ENCODE measurements around the gene RPS14. TPM values are rescaled to one million over a fixed set of nuclear protein-coding genes. Genes with fewer than 3 reads are reported as not detected.

RPS14 gene
- polyA plus RNA-seq, 1 experiment, result 2,496 TPM

GRCh38 chr5:150487199-150488061 is 37.9 kb upstream of the RPS14 start:
- TF ChIP-seq CTCF (IDR thresholded peaks at IDR 0.05; ENCODE audit: insufficient read depth, low read depth, low read length), result peak; percentile 26; the same call in 1 of the 2 replicates
- no peak for DNase-seq (ENCODE audit: low read depth)
- Histone ChIP-seq H3K27me3 (ENCODE audit: control insufficient read depth, insufficient read depth, low read length) (no peaks in the 10 kb centered on the region), H3K4me3 (ENCODE audit: low read depth, low read length) (peak overlapping the region; percentile 97), H3K36me3 (ENCODE audit: control insufficient read depth, insufficient read depth, low read length) (peaks cover 2% of the 10 kb centered on the region; the same call in 1 of the 2 replicates)
- CTCF ChIA-PET, result interaction anchor here (0.8 to 4.1 kb wide), 7 partner anchors 17 to 214 kb away, joined by 3 to 12 read pairs (median 5); partner anchors contain the start of gene RBM22
- POLR2A ChIA-PET, result interaction anchor here (0.6 to 0.8 kb wide), 2 partner anchors 17 to 1213 kb away, joined by 3 to 10 read pairs; no protein-coding TSS in a partner anchor

- no peak for DNase-seq (ENCODE audit: low read depth)
- no peak for TF ChIP-seq CTCF (IDR thresholded peaks at IDR 0.05; ENCODE audit: insufficient read depth, low read depth, low read length)
- Histone ChIP-seq H3K27me3 (ENCODE audit: control insufficient read depth, insufficient read depth, low read length) (no peaks in the 10 kb centered on the region), H3K36me3 (ENCODE audit: control insufficient read depth, insufficient read depth, low read length) (no peaks in the 10 kb centered on the region; the same call in 1 of the 2 replicates), H3K4me3 (ENCODE audit: low read depth, low read length) (peak overlapping the region; percentile 97)
- POLR2A ChIA-PET, result interaction anchor here (0.6 to 1.3 kb wide), 2 partner anchors 13 to 1213 kb away, joined by 4 to 10 read pairs; no protein-coding TSS in a partner anchor
- CTCF ChIA-PET, result interaction anchor here (1.0 to 4.1 kb wide), 6 partner anchors 11 to 214 kb away, joined by 3 to 12 read pairs (median 4); partner anchors contain the start of gene RBM22
These were observed 37.1 kb upstream of the RPS14 start for GRCh38 chr5:150486402-150487198.

- ChIA-PET CTCF (interaction anchor here (1.3 to 3.4 kb wide), 3 partner anchors 12 to 60 kb away, joined by 3 to 12 read pairs (median 3); no protein-coding TSS in a partner anchor), POLR2A (interaction anchor here (1.3 kb wide), 1 partner anchor 13 kb away, joined by 4 read pairs; no protein-coding TSS in a partner anchor)
- no peaks in the 10 kb centered on the region; the same call in 1 of the 2 replicates for H3K36me3 ChIP-seq (ENCODE audit: control insufficient read depth, insufficient read depth, low read length)
- H3K27me3 ChIP-seq (ENCODE audit: control insufficient read depth, insufficient read depth, low read length), result no peaks in the 10 kb centered on the region
- DNase-seq (ENCODE audit: low read depth), result no peak
- H3K4me3 ChIP-seq (ENCODE audit: low read depth, low read length), result peak overlapping the region; percentile 97
- TF ChIP-seq CTCF (IDR thresholded peaks at IDR 0.05; ENCODE audit: insufficient read depth, low read depth, low read length), result no peak
These were observed 36.3 kb upstream of the RPS14 start for GRCh38 chr5:150485693-150486401.

- no peaks in the 10 kb centered on the region; the same call in 1 of the 2 replicates for H3K36me3 ChIP-seq (ENCODE audit: control insufficient read depth, insufficient read depth, low read length)
- ChIA-PET CTCF (interaction anchor here (0.7 to 3.4 kb wide), 6 partner anchors 12 to 61 kb away, joined by 3 to 12 read pairs (median 3); no protein-coding TSS in a partner anchor), POLR2A (interaction anchor here (1.3 kb wide), 1 partner anchor 12 kb away, joined by 4 read pairs; no protein-coding TSS in a partner anchor)
- H3K4me3 ChIP-seq (ENCODE audit: low read depth, low read length), result peak overlapping the region; percentile 97
- no peak for TF ChIP-seq CTCF (IDR thresholded peaks at IDR 0.05; ENCODE audit: insufficient read depth, low read depth, low read length)
- H3K27me3 ChIP-seq (ENCODE audit: control insufficient read depth, insufficient read depth, low read length), result no peaks in the 10 kb centered on the region
- no peak for DNase-seq (ENCODE audit: low read depth)
These were observed 35.6 kb upstream of the RPS14 start for GRCh38 chr5:150484964-150485692.

Data from BJ (cell line).